ENCODE data around the gene ARID4B.

DNA sequence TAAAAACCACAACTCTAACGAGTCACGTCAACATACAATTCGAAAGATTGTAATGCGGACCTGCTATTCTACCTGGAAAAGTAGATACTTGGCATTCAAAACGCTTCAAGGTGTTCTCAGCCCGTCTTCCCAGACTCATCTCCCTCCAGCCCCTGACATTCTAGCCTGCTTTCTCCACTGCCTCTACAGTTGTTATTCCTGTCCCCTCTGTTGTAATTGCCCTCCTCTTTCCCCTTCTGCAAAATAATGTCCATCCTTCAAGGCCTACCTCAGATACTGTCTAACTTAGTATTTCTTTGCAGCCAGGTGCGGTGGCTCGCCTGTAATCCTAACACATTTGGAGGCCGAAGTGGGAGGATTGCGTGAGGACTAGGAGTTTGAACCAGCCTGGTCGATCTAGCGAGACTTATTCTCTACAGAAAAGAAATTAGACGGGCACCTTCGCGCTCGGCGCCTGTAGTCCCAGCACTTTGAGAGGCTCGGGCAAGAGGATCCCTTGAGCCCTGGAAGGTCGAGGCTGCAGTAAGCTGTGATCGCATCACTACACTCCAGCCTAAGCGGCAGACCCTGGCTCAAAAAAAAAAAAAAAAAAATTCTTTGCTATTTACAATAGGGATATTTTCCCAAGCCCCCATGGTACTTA lies 166.2 kb downstream of the ARID4B start:
- TF ChIP-seq, protein P1, sequence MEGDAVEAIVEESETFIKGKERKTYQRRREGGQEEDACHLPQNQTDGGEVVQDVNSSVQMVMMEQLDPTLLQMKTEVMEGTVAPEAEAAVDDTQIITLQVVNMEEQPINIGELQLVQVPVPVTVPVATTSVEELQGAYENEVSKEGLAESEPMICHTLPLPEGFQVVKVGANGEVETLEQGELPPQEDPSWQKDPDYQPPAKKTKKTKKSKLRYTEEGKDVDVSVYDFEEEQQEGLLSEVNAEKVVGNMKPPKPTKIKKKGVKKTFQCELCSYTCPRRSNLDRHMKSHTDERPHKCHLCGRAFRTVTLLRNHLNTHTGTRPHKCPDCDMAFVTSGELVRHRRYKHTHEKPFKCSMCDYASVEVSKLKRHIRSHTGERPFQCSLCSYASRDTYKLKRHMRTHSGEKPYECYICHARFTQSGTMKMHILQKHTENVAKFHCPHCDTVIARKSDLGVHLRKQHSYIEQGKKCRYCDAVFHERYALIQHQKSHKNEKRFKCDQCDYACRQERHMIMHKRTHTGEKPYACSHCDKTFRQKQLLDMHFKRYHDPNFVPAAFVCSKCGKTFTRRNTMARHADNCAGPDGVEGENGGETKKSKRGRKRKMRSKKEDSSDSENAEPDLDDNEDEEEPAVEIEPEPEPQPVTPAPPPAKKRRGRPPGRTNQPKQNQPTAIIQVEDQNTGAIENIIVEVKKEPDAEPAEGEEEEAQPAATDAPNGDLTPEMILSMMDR (IDR thresholded peaks at IDR 0.05; ENCODE audit: low read length), result no peak
- TF ChIP-seq EZH2 (IDR thresholded peaks at IDR 0.05; ENCODE audit: borderline replicate concordance, low read length), result no peak
